Right hindlimb (tissue), 1 donor: ENCODE results near the gene HELT.
"Not testable (repeated sequence)": the region's sequence is repeated elsewhere in the genome, so short reads cannot be mapped to it uniquely, and the experiment has no call there.

Experiments
- DNase-seq: peaks from one replicate; pipeline ENCODE4 v3.0.0-alpha.2; 2018

Gene HELT, protein sequence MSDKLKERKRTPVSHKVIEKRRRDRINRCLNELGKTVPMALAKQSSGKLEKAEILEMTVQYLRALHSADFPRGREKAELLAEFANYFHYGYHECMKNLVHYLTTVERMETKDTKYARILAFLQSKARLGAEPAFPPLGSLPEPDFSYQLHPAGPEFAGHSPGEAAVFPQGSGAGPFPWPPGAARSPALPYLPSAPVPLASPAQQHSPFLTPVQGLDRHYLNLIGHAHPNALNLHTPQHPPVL

DNA sequence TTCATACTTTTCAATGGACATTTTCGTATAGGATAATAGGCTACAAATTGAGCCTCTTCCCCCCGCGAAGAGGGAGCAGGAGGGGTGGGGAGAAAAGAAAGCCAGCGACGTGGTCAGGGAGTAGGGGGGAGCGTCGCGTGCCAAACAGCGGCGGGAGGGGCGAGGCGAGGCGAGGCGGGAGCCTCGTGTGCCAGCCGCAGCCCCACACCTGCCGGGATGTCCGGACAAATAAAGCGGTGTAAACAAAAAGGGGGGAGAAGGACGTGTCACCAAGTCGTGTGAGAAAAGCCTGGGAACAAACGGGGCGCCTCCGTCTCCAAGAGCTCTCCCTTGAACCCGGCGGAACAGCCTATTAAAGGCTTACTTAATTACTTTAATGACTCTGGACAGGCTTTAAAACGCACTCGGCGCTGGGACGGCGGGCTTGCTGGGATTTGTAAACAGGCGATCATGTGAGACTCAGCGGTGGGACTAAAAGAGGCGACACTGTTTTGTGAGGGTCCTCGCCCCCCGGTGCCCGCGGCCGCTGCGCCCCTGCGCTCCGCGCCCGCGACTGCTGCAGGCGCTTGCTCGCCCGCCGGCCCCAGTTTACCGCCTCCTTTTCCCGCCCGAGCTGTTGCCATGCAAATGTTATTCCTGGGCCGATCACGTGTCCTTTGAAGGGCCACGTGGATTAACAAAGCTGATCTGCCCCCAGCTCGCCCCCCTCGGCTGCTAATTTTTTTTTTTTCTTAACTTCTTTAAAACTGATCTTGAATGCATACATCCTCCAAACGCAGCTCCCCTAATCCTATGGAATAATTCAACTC lies at the start of gene HELT:
TSS of gene HELT (plus strand) at position 527 of the 809 bp plus-strand sequence. CDS start 439 bp downstream, outside the sequence.
- DNase-seq = no peak

DNA sequence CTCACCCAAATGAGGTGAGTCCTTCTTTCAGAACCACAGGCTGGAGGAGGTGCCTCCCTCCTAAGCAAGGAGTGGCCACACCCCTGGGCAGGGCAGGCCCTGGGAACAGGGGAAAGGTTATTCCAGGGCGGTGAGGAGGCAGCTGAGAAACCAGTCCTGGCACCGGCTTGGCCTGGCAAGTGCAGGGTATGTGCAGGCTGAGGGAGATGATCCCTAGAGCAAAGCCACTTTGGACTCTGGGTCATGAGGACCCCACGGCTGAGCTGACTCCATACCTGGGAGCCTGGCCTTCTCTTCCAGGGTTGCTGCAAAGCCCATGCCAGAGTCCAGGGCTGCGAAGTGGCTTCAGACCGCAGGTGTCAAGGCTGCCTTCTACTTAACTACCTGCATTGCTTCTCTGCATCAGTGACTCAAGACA lies 49.5 kb upstream of the HELT start:
- DNase-seq = no peak

DNA sequence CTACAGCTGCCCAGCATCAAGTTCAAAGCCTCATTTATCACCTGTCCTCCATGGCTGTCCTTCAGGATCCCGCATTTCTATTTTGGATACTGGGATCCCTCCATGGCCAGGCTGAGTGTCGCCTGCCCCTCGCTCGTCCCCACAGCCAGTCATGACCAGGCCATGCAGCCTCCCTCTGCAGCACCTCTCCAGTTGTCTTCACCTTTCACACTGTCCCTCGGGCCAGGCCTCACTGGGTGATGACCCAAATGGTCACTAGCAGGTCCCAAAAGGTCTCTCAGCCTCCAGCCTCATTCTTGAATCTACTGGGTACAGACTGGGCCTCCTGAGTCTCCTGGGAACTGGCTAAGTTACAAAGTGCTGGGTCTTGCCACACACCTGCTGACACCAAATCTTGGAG lies 48.7 kb upstream of the HELT start:
- no peak for DNase-seq

DNA sequence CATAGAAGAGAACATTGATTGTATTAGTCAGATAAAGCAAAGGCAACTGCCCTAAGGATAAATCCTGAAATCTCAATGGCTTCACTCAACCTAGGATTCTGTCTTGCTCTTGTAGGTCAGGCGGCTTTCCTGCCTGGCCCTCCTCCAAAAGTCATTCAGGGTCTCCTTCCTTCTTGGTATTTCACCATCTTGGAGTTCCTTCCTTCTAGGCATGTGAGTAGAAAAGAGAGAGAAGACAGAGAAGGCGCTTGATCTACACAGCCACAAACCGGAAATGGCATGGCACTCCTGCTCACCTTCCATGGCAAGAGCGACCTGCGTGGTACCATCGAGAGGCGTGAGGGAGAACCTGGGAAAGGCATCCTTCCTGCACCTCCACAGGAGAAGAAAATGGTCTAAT lies 45.3 kb upstream of the HELT start:
- DNase-seq = no peak

DNA sequence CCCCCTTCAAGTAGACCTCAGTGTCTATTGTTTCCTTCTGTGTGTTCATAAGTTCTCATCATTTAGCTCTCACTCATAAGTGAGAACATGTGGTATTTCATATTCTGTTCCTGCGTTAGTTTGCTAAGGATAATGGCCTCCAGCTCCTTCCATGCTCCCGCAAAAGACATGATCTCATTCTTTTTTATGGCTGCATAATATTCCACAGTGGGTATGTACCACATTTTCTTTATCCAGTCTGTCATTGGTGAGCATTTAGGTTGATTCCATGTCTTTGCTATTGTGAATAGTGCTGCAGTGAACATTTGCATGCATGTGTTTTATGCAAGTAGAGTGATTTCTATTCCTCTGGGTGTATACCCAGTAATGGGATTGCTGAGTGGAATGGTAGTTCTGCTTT lies 41.9 kb upstream of the HELT start:
- not testable (repeated sequence) for DNase-seq

DNA sequence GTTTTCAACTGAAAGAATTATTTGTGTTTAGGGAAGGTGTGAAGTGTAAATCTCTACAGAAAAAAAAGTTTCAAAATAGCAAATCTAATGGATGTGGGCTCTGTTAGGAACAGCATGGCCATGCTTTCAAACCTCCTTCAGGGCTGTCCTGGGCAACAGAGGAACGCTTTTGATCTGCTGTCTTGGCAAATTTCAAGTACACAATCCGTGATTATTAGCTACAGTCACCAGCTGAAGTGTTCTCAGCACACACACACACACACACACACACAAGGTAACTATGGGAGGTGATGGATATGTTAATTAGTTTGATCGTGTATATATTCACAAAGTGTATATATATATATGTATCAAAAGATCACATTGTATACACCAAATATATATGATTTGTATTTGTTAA lies 40.5 kb upstream of the HELT start:
- no peak for DNase-seq

DNA sequence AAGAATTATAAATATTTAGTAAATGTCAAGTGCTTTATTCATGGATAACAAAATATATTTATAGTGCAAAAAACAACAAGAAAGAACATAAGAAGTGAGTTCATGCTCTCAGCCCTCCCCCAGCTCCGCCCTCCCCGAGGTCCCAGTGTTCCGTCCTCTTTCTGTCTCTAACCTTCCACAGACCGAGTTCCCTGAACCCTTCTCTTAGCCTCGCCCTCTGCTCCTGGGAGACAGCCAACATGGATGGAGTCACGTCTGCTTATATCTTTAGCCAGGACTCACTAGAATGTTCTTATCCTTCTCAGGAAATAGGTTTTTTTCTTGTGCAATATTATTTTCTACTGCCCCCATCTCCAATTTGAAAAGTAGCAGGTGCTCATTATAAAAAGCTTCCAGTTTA lies 40.1 kb upstream of the HELT start:
- no peak for DNase-seq

DNA sequence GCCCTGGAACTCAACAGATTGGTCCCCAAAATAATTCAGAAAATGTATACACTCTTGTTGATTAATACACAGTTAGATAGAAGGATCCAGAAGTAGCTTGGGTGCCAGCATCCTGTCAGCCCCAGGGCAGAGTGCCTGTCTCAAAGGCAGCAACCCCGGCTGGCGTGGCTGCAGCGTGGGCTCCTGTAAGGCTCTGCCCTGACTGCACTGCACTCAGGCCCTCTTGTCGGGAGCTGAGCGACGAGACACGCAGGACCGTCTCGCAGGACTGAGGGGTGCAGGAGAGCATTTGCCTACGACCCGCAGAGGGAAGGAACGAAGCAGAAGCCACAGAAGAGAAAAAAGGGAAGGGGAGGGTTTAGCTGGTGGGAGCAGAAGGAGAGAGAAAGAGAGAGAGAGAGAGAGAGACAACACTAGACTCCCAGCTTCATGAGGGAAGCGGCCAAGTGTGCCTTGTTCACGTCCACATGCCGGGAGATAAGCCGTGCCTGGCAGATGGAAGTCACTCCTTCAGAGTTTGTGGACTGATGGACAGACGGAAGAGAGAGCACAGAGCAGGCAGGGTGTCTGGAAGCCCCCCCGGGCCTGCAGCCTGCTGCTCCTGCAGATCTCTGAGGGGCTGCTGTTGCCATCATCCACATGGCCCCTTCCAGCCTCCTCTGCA lies 38.7 kb upstream of the HELT start:
- no peak for DNase-seq

DNA sequence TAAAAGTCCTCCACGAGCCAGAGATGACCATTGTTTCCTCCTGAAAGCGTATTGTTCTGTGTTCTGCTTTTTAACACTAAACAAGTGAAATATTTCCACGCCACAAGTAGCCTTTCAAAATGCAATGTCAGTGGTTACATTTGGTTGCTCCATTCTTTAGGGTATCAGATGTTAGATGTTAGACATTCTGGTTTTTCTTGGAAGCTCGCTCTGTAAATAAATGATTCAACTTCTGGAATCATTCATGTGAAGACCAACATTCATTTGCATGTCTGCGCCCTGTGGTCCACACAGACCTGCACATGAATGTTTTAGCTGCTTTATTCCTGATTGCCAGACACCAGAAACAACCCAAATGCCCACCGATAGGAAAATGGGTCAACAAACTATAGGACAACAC lies 38.0 kb upstream of the HELT start:
- DNase-seq = no peak

DNA sequence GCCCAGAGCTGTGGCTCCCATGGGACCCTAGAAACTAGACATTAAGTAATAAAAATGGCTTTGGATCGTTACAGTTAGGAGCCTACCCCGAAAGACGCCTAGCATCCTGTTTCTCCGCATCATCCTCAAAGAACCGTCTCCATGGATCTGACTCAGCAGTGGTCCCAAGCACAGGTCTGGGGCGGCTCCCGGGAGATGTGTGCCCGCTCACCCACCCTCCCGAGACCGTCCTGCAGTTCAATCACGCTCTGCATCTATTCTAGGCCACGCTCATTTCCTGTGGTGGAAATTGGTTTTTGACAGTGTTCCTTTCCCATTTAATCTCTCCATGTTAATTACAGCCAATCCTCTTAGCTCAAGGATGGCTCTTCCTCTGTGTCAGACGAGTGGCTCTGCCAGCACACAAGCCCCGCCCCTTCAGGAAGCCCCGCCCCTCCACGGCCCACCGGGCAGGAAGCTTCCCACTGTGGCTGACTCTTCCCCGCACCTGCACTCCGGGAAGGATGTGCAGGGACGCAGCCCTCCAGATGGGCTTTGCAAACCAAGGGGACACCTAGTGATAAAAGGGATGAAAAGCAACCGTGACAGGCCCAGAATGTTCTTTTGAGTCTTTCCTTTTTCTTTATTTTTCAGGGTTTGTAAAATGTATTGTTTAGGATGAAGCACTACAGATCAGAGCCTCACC lies 34.5 kb upstream of the HELT start:
- peak; percentile 60 for DNase-seq

DNA sequence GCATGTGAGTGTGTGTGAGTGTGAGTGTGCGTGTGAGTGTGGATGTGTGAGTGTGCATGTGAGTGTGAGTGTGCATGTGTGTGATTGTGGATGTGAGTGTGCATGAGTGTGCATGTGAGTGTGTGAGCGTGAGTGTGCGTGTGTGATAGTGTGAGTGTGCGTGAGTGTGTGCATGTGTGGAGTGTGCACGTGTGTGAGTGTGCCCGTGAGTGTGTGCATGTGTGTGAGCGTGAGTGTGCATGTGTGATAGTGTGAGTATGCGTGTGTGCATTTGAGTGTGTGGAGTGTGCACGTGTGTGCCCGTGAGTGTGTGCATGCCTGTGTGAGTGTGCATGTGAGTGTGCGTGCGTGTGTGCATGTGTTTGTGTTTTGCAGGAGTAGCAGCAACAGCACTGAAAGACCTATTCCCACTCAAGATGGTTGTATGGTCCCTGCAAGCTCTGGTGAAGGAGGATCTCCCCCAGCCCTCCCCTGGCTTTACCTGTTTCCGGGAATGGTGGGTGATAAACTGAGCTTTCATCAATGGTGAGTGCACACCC lies 30.7 kb upstream of the HELT start:
- DNase-seq = no peak

DNA sequence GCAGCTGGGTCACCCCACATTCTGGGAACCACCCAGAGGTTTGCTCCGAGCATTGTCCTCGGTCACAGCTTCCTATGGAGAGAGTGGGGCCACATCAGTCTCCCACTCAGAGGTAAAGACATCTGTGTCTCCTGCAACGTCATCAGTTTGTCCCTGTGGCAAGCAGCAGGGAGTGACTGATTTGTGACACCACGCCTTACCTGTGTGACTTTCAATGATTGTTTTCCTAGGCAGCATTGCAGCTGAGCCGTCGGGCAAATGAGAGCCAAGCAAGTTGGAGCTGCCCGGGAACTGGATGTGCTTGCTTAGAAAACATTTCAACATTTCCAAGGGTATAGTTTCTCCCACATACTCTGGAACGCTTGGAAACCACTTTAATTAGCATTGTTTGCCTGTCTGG lies 29.7 kb upstream of the HELT start:
- no peak for DNase-seq

DNA sequence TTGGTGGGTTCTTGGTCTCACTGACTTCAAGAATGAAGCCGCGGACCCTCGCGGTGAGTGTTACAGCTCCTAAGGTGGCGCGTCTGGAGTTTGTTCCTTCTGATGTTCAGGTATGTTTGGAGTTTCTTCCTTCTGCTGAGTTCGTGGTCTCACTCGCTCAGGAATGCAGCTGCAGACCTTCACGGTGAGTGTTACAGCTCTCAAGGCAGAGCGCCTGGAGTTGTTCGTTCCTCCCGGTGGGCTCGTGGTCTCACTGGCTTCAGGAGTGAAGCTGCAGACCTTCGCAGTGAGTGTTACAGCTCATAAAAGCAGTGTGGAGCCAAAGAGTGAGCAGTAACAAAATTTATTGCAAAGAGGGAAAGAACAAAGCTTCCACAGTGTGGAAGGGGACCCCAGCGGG lies 29.0 kb upstream of the HELT start:
- not testable (repeated sequence) for DNase-seq

DNA sequence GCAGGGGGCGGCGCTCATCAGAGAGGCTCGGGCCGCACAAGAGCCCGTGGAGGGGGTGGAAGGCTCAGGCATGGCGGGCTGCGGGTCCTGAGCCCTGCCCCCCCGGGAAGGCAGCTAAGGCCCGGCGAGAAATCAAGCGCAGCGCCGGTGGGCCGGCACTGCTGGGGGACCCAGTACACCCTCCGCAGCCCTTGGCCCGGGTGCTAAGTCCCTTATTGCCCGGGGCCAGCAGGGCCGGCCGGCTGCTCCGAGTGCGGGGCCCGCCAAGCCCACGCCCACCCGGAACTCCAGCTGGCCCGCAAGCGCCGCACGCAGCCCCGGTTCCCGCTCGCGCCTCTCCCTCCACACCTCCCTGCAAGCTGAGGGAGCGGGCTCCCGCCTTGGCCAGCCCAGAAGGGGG lies 28.2 kb upstream of the HELT start:
- DNase-seq = not testable (repeated sequence)

DNA sequence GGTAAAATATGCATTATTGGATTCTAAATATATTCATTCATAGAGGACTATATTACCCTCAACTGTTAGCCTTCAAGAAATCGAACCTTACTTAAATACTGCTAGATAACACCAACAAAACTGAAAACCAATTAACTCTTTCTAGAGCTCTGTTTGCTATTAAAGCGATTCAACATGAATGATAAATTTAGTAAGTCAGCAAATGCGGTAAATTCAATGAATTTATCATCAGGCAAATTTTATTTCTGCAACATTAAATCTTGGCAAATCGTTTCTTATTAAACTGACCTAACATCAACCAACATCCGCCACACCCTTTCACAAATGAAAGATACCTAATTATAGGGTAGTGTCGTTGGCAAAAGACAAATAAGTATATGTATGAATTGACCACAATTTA lies 26.4 kb upstream of the HELT start:
- no peak for DNase-seq

DNA sequence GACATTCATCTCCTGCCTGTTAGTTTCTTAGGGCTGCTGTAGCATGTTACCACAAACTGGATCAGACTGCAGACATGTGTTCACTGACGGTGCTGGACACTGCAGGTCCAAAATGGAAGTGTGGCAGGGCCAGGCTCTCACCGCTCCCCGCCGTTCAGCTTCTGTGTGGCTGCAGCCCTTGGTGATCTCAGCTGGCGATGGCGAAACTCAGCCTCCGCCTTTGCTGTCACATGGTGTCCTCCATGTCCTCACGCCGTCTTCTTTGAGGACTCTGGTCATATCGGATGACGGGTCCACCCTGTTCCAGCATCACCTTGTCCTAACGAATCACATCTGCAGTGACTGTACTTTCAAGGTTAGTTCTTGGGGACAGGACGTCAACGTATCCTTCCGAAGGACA lies 25.9 kb upstream of the HELT start:
- DNase-seq = no peak

DNA sequence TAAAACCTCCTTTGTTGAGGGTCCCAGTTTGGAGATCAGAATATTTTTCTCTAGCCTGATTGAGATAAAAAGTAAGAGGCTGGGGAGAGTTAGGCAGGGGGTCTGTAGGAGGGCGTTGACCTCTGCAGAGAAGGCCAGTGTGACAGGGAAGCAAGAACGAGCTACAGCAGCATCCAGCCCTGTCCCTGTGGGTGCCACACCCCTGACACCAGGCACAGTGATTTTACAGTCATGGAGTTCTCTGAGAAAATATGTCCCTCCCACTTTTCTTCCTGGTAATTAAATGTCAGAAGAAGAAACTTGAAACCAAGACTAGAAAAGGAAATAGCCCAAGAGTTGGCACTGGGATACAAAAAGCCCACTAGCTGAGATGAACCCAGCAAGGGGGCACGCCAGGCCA lies 25.0 kb upstream of the HELT start:
- DNase-seq = no peak

DNA sequence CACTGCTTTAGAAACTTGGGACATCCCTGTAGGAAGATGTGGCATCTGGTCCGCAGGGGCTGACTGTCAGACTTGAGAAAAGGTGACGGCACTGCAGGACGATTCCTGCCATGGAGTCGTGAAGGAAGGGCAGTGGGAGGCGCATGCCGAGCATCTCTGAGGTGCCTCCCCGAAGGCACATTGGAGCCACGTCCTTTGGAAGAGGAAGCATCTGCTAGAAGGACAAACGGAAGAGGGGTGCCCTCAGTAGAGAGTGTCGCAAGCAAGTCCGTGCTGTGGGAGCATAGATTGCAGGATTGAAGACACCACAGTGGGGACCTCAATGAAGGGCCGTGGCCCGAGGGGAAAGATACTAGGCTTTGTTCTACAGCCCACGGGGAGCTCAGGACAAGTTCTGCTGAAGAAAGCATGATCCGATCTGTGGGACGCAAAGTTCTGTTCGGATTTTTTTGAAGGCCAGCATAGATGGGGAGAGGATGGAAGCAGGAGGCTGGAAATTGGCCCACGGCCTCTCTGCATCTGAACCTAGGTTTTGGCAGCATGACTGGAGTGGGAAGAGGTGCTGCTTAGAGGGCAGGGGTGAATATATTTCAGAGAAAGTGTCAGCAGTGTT lies 24.2 kb upstream of the HELT start:
- no peak for DNase-seq

DNA sequence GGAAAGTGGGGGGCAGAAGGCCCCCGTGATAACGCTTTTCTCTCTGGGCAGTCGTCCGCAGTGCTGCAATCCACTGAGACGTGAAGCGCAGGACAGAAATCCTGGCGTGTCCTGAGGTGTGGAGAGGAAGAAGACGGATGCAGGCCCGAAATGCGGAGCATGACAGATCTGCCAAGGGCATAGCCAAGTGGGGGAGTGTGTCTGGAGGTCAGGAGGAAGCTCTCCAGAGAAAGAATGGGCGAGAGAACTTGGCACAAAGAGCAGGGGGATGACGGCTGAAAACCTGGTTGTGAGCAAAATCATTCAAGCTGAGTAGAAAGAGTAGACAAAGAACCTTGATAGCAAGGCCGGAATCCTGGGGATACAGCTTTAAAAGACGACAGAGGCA lies 23.7 kb upstream of the HELT start:
- DNase-seq = no peak

DNA sequence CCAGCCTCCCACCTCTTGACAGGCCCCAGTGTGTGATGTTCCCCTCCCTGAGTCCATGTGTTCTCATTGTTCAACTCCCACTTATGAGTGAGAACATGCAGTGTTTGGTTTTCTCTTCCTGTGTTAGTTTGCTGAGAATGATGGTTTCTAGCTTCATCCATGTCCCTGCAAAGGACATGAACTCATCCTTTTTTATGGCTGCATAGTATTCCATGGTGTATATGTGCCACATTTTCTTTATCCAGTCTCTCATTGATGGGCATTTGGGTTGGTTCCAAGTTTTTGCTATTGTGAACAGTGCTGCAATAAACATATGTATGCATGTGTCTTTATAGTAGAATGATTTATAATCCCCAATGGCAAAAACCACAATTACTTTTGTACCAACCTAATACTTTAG lies 20.6 kb upstream of the HELT start:
- not testable (repeated sequence) for DNase-seq

DNA sequence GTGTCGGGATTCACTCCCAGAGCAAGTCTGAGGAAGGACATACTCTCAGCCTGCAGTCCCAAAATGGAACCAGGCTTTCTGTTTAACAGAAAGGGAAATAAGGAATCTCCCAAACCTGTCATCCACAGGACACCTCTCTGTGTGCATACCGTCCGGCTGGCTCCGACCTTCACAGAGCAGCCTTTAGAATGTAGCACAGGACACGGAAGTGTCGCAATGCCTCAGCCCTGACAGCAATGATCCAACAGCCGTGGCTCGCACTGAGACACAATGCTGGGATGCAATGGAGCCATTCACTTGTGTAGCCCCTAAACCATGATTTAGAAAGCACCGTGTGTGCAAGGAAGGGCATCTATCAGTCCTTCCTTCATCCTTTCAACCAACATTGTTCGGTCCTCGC lies 15.5 kb upstream of the HELT start:
- DNase-seq = no peak

DNA sequence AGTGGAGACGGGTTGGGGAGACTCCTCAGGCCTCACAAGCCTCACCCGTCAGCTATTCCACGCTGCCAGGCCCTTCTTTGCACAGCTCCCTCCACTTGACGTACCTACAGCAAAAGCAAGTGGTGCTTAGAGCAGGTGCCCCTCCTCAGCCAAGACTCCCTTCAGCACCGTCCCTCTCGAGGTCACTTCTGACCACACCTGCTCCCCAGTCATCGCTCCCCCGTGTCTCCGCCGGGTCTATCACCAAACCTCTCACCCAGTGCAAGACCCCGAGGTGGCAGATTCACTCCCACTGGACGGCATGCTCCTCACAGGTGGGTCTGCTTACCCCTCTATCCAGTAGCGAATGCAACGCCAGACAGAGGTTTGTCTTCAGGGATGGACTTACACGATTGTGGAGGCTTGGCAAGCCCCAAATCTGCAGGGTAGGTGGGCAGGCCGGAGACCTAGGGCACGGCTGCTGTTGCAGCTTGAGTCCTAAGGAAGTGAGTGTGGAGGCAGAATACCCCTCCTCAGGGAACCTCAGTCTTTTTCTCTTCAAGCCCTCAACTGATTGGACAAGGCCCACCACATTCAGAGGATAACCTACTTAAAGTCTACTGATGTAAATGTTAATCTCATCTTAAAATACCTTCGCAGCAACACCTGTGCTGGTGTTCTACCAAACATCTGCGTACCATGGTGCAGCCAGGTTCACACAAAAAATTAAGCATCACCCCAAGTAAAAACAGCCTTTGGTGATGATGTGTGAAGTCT lies 14.5 kb upstream of the HELT start:
- no peak for DNase-seq
